Measurements from ENCODE around the gene MARS1.

GRCh38 chr12:57549203-57549908, 61.5 kb downstream of the MARS1 start:
- TF ChIP-seq CTCF (conservative IDR thresholded peaks at IDR 0.05; ENCODE audit: low read depth in 2 of 2) = no peak
- no peak for TF ChIP-seq EZH2 (IDR thresholded peaks at IDR 0.05; ENCODE audit: low read depth, unreplicated experiment)
- TF ChIP-seq EZH2phosphoT487 (IDR thresholded peaks at IDR 0.05; ENCODE audit: unreplicated experiment) = no peak
- no peak for TF ChIP-seq POLR2AphosphoS5 (IDR thresholded peaks at IDR 0.05; ENCODE audit: low read depth)

Measured in GM23338 (cell line).